K562 (cell line): ENCODE data around the gene DAP. TPM values are rescaled to one million over a fixed set of nuclear protein-coding genes. Genes with fewer than 3 reads are reported as not detected.

ENCODE experiments used
- ATAC-seq: fragments of 200-7000 bp; cut with Tn5 transposase; 3 replicates; pipeline ENCODE4 v1.9.1; 2020; ENCODE audit warnings: moderate library complexity
- BruUV-seq: library from RNA; stranded (reverse); fragments of 400-500 nt; replicated peaks from 2 replicates; lab custom pipeline; 2021; lab: Mats Ljungman, UMichigan
- CTCF ChIA-PET: fragments of 300-600 bp; formaldehyde crosslinking; extraction: SDS; loops from one replicate; lab custom pipeline; 2021; ENCODE audit warnings: low intra/inter-chr PET ratio; lab: Yijun Ruan, JAX
- POLR2A ChIA-PET: fragments of 300-600, 350-650 bp; sonication (Branson Sonifier 250); formaldehyde crosslinking; extraction: SDS; loops from one replicate; lab custom pipeline; 2021; ENCODE audit warnings: antibody characterized with exemption, inconsistent platforms; lab: Yijun Ruan, JAX
- DNase-seq, 4 experiments: peaks; one replicate each; pipeline versions ENCODE4 v3.0.0 to v3.0.0-alpha.2; 2011 to 2018; ENCODE audit warnings: low spot score in 3 of 4, mixed read lengths in 3 of 4; ENCODE audit errors: extremely low read depth in 1 of 4
- FAIRE-seq: peaks from 2 replicates; lab custom pipeline; 2011; peaks lifted over from hg19 to GRCh38; lab: Jason Lieb, UNC
- H2AFZ ChIP-seq: 2 replicates; pipeline ENCODE4 v1.6.0; 2011; ENCODE audit warnings: low read depth, low read length, control low read depth, inconsistent platforms
- H3K27ac ChIP-seq: fragments of 200-600 bp; 3 replicates; pipeline ENCODE4 v1.8.0; 2011; ENCODE audit warnings: low read depth, mild to moderate bottlenecking, control low read depth, inconsistent platforms, low read length, moderate library complexity, mixed read lengths; ENCODE audit errors: extremely low read depth
- H3K27me3 ChIP-seq, 2 experiments: fragments of 300-600 bp in 1 of 2; 2 replicates in 1 of 2; 3 replicates in 1 of 2; pipeline versions ENCODE4 v1.6.0 to v1.8.0; 2011; ENCODE audit warnings: inconsistent platforms in 2 of 2, low read length in 2 of 2, mild to moderate bottlenecking in 1 of 2, mixed read lengths in 1 of 2, moderate library complexity in 1 of 2; ENCODE audit not compliant: control insufficient read depth in 2 of 2, insufficient read depth in 2 of 2
- H3K36me3 ChIP-seq: fragments of 300-600 bp; 3 replicates; pipeline ENCODE4 v1.8.0; 2011; ENCODE audit warnings: mild to moderate bottlenecking, low read length, inconsistent platforms; ENCODE audit not compliant: control insufficient read depth, insufficient read depth
- H3K4me1 ChIP-seq, 2 experiments: fragments of 200-600 bp in 1 of 2; replicated peaks in 1 of 2; 2 replicates in 1 of 2; 3 replicates in 1 of 2; pipeline versions ENCODE4 v1.5.1 to v1.8.0; 2011; ENCODE audit warnings: inconsistent platforms in 2 of 2, low read length in 2 of 2, mild to moderate bottlenecking in 1 of 2, mixed read lengths in 1 of 2, moderate library complexity in 1 of 2; ENCODE audit not compliant: control insufficient read depth in 2 of 2, insufficient read depth in 2 of 2
- H3K4me2 ChIP-seq: 2 replicates; pipeline ENCODE4 v1.6.1; 2011; ENCODE audit warnings: low read length, control low read depth, inconsistent platforms, mixed read lengths; ENCODE audit not compliant: insufficient read depth
- H3K4me3 ChIP-seq: fragments of 200-600 bp; sonication (generic), shearing (Covaris generic); 2 replicates; pipeline ENCODE4 v1.5.1; 2016; ENCODE audit warnings: control low read depth, inconsistent platforms
- H3K79me2 ChIP-seq: fragments of 200-600 bp; 3 replicates; pipeline ENCODE4 v1.8.0; 2011; ENCODE audit warnings: low read length, inconsistent platforms; ENCODE audit not compliant: control insufficient read depth, insufficient read depth
- H3K9ac ChIP-seq, 2 experiments: 2 replicates each; pipeline versions ENCODE4 v1.6.0 to v1.6.1; 2011; ENCODE audit warnings: low read depth in 2 of 2, low read length in 2 of 2, control low read depth in 1 of 2, inconsistent platforms in 1 of 2, mild to moderate bottlenecking in 1 of 2, mixed read lengths in 1 of 2; ENCODE audit not compliant: insufficient read depth in 1 of 2
- H3K9me1 ChIP-seq: one replicate; pipeline ENCODE4 v1.6.0; 2011; ENCODE audit warnings: inconsistent platforms, mild to moderate bottlenecking, low read length, moderate library complexity; ENCODE audit not compliant: control insufficient read depth, insufficient read depth
- H3K9me3 ChIP-seq: replicated peaks from 2 replicates; pipeline ENCODE4 v1.5.1; 2011; ENCODE audit warnings: low read depth, low read length, inconsistent platforms; ENCODE audit not compliant: control insufficient read depth, insufficient read depth
- H4K20me1 ChIP-seq: replicated peaks from 2 replicates; pipeline ENCODE4 v1.6.1; 2011; ENCODE audit warnings: low read length, inconsistent platforms, mixed read lengths; ENCODE audit not compliant: control insufficient read depth, insufficient read depth
- ELF4 ChIP-seq: fragments of 450-650 bp; formaldehyde crosslinking; IDR thresholded peaks from 2 replicates; pipeline ENCODE4 v1.4.0; 2022; ENCODE audit warnings: missing genetic modification characterization
- POLR2G ChIP-seq: fragments of 200-400 bp; formaldehyde crosslinking; IDR thresholded peaks from 2 replicates; pipeline ENCODE4 v1.6.1; 2017; ENCODE audit warnings: low read depth, mild to moderate bottlenecking, antibody characterized with exemption, low read length, moderate library complexity
- RFX7 ChIP-seq: fragments of 250-450 bp; sonication (Bioruptor Pico); IDR thresholded peaks from 2 replicates; pipeline ENCODE4 v1.5.1; 2021; ENCODE audit warnings: mild to moderate bottlenecking
- ZBTB49 ChIP-seq: sonication (generic); formaldehyde crosslinking; IDR thresholded peaks from 2 replicates; pipeline ENCODE4 v1.8.0; 2022; ENCODE audit warnings: missing genetic modification reagents, mild to moderate bottlenecking, borderline replicate concordance
- ZNF395 ChIP-seq: fragments of 200-800 bp; sonication (Bioruptor generic); IDR thresholded peaks from 2 replicates; pipeline ENCODE4 v1.6.1; 2017; ENCODE audit warnings: missing genetic modification characterization, missing compliant biosample characterization
- ZNF77 ChIP-seq: fragments of 250-450 bp; sonication (Bioruptor Pico); IDR thresholded peaks from 2 replicates; pipeline ENCODE4 v1.5.0; 2020
- WGBS: fragments of 100-300 bp; shearing (Covaris generic); methylation state at CpG from one replicate; pipeline ENCODE4 v1.1.6; 2016; ENCODE audit warnings: low coverage, mixed read lengths; ENCODE audit not compliant: insufficient coverage; ENCODE audit errors: missing lambda C conversion rate; 5-methylcytosine and 5-hydroxymethylcytosine counted together
- in situ Hi-C: fragments of 300-500 bp; cut with MboI; formaldehyde crosslinking; loops from 4 replicates; pipeline ENCODE4 v1.15.0; 2018; ENCODE audit warnings: inconsistent platforms, mixed read lengths
- intact Hi-C: fragments of 100-400 bp; cut with micrococcal nuclease; formaldehyde crosslinking; loops from 2 replicates; pipeline ENCODE4 v1.14.2; 2022
- polyA plus RNA-seq, 8 experiments: library from polyadenylated mRNA; depleted of rRNA in 4 of 8; stranded (reverse) in 5 of 8; unstranded in 3 of 8; fragments of >200 nt; fragmentation: Nextera tagmentation in 2 of 8; fragmentation: Illumina TruSeq in 1 of 8; extraction: Ambion mirVana in 2 of 8; extraction: Trizol in 1 of 8; gene quantifications; 2 replicates each; pipeline versions ENCODE4 v1.2.1 to v1.2.3, GENCODE V29; 2011 to 2014; ENCODE audit warnings: inconsistent platforms in 1 of 8, missing spikeins in 1 of 8
- total RNA-seq, 7 experiments: library from RNA; depleted of rRNA in 6 of 7; stranded (reverse); fragments of >200 nt in 6 of 7; fragmentation: Illumina TruSeq in 2 of 7; extraction: Trizol in 2 of 7; gene quantifications; 2 replicates each; pipeline versions ENCODE4 v1.2.1 to v1.2.3, GENCODE V29; 2011 to 2021; ENCODE audit warnings: low replicate concordance in 1 of 7

DAP gene
- total and polyA plus RNA-seq, 9 of the 15 experiments (the other 6 are each of a cell fraction or from before 2014, with no cell fraction given) = 14.1 to 151 (median 34.5) TPM

DNA sequence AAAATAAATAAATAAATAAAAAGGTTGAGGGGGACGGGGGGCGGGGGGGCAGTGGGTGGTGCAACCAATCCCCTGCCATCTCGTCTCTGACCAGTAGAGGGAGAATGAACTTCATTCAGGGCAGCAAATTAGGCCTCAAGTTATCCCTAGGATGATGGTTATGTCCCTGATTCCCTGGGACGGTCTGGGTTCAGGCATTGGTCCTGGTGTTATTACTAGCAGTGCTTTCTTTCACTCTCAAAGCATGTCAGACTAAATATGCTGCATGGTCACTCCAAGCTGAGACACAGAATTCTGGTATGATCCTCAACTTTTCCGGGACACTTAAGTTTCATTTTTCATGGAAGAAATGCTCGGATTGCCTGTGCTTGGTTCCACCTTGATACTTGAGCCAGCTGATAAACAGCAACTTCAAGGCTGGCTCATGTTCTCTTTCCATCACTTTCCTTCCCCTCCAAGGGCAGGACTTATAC lies 59.4 kb downstream of the DAP start (continued):
- peak; percentile 62; the same call in 1 of the 2 replicates for TF ChIP-seq ZNF395
- no peak for TF ChIP-seq ZNF77 (CRISPR knock-in tag)
- no peak for TF ChIP-seq RFX7 (CRISPR knock-in tag)
- TF ChIP-seq ZBTB49 (CRISPR knock-in tag) = no peak

GRCh38 chr5:10700516-10700915 lies 60.5 kb downstream of the DAP start:
- intact Hi-C loops (loop anchor here (2.0 to 5.0 kb wide), 2 partner anchors 102 to 158 kb away; no protein-coding TSS in a partner anchor), in situ Hi-C loops (no loop called here)
- no peak overlapping the region for H3K4me3 ChIP-seq

More at GRCh38 chr5:10700516-10700915, 60.5 kb downstream of the DAP start:
- FAIRE-seq (no peak), ATAC-seq (no peak), DNase-seq (no peak)
- ChIA-PET POLR2A (no interaction called here), CTCF (no interaction called here)
- Histone ChIP-seq H3K9ac (no peak overlapping the region), H4K20me1 (peaks cover 34% of the 10 kb centered on the region), H3K27ac (no peak overlapping the region), H3K79me2 (peaks cover 33% of the 10 kb centered on the region), H3K4me1 (peaks cover 29 to 47% of the 10 kb centered on the region in 2 experiments), H3K36me3 (peaks cover 57% of the 10 kb centered on the region), H3K9me3 (no peaks in the 10 kb centered on the region), H2AFZ (no peak overlapping the region), H3K4me2 (no peak overlapping the region), H3K27me3 (no peaks in the 10 kb centered on the region), H3K9me1 (peaks cover 6% of the 10 kb centered on the region)
- no TSS peak for BruUV-seq
- TF ChIP-seq ELF4 (no peak), POLR2G (0 out of 2 replicates have a peak, but pooled peaks have one; percentile 44)
- 91% methylated on average over 7 of the region's 7 CpGs for WGBS
